GM08714 (cell line): ENCODE results near the gene PBRM1.

Source experiments
- H3K4me3 ChIP-seq: fragments of 200-500 bp; sonication (Bioruptor generic); 2 replicates; pipeline ENCODE4 v1.5.1; 2014; ENCODE audit warnings: mild to moderate bottlenecking, low read length, inconsistent platforms
- ZNF274 ChIP-seq: IDR thresholded peaks from 2 replicates; pipeline ENCODE4 v1.6.1; 2012; ENCODE audit warnings: mild to moderate bottlenecking, low read depth, low read length

PBRM1 gene

GRCh38 chr3:52555056-52555455 lies 130.7 kb downstream of the PBRM1 start:
- H3K4me3 ChIP-seq = no peak overlapping the region
- no peak for TF ChIP-seq ZNF274

GRCh38 chr3:52554026-52554755 lies 131.5 kb downstream of the PBRM1 start:
- H3K4me3 ChIP-seq = no peak overlapping the region
- no peak for TF ChIP-seq ZNF274

GRCh38 chr3:52552089-52552488 lies 133.6 kb downstream of the PBRM1 start:
- H3K4me3 ChIP-seq = no peak overlapping the region
- no peak for TF ChIP-seq ZNF274

GRCh38 chr3:52551118-52551517 lies 134.6 kb downstream of the PBRM1 start:
- no peak overlapping the region for H3K4me3 ChIP-seq
- TF ChIP-seq ZNF274 = no peak

GRCh38 chr3:52547143-52547542 lies 138.6 kb downstream of the PBRM1 start:
- no peak for TF ChIP-seq ZNF274
- no peak overlapping the region for H3K4me3 ChIP-seq

- no peak overlapping the region for H3K4me3 ChIP-seq
- TF ChIP-seq ZNF274 = no peak
These were observed 139.4 kb downstream of the PBRM1 start for GRCh38 chr3:52546111-52546901.

- H3K4me3 ChIP-seq = no peak overlapping the region
- no peak for TF ChIP-seq ZNF274
These were observed 140.8 kb downstream of the PBRM1 start for GRCh38 chr3:52544937-52545336.

GRCh38 chr3:52541050-52541449 lies 144.7 kb downstream of the PBRM1 start:
- H3K4me3 ChIP-seq = no peak overlapping the region
- TF ChIP-seq ZNF274 = no peak

- H3K4me3 ChIP-seq = no peak overlapping the region
- TF ChIP-seq ZNF274 = no peak
These were observed 146.6 kb downstream of the PBRM1 start for GRCh38 chr3:52539010-52539653.

GRCh38 chr3:52537726-52538421 lies 147.8 kb downstream of the PBRM1 start:
- TF ChIP-seq ZNF274 = no peak
- peak overlapping the region; percentile 76 for H3K4me3 ChIP-seq

GRCh38 chr3:52537165-52537620 lies 148.5 kb downstream of the PBRM1 start:
- TF ChIP-seq ZNF274 = no peak
- H3K4me3 ChIP-seq = peak overlapping the region; percentile 76

GRCh38 chr3:52536369-52537164 lies 149.1 kb downstream of the PBRM1 start, which contains the start of gene UQCC5:
Gene UQCC5, plus strand, starts transcription at chr3:52536605. Its CDS starts 151 bp downstream, at chr3:52536756.
- TF ChIP-seq ZNF274 = no peak
- peak within 1 kb of the TSS; percentile 76 for H3K4me3 ChIP-seq

- no peak for TF ChIP-seq ZNF274
- no peak overlapping the region for H3K4me3 ChIP-seq
These were observed 149.7 kb downstream of the PBRM1 start for GRCh38 chr3:52536112-52536368.
